Measurements from ENCODE around the gene TJP2. TPM values are rescaled to one million over a fixed set of nuclear protein-coding genes. Genes with fewer than 3 reads are reported as not detected.

Gene TJP2
- total RNA-seq, 1 experiment from 2014 or later, result 155 TPM

- H3K9me3 Mint-ChIP-seq, result peaks cover 22% of the 10 kb centered on the region
- TF ChIP-seq GRHL2 (CRISPR knock-in tag; IDR thresholded peaks at IDR 0.05; ENCODE audit: insufficient replicate concordance, severe bottlenecking) (no peak), JAZF1 (CRISPR knock-in tag; IDR thresholded peaks at IDR 0.05) (no peak), ZNF281 (CRISPR knock-in tag; IDR thresholded peaks at IDR 0.05) (no peak), ZNF423 (CRISPR knock-in tag; IDR thresholded peaks at IDR 0.05) (no peak), CTCF (IDR thresholded peaks at IDR 0.05) (no peak)
- H3K4me3 Mint-ChIP-seq, result no peak overlapping the region
- DNase-seq (ENCODE audit: low spot score) (no peak), ATAC-seq (no peak)
- H3K27ac Mint-ChIP-seq, result no peak overlapping the region
- H3K27me3 Mint-ChIP-seq (ENCODE audit: low read depth), result no peaks in the 10 kb centered on the region
- POLR2A ChIA-PET, result no interaction called here
- CTCF ChIA-PET, result interaction anchor here (0.6 kb wide), 1 partner anchor 121 kb away, joined by 3 read pairs; no protein-coding TSS in a partner anchor
- peaks cover 12% of the 10 kb centered on the region for H3K36me3 Mint-ChIP-seq
- H3K4me1 Mint-ChIP-seq, result peaks cover 8% of the 10 kb centered on the region
These were observed 118.0 kb downstream of the TJP2 start for GRCh38 chr9:69292078-69292477.

- no peak for ATAC-seq
- Mint-ChIP-seq H3K27me3 (ENCODE audit: low read depth) (no peaks in the 10 kb centered on the region), H3K4me3 (no peak overlapping the region), H3K27ac (no peak overlapping the region), H3K9me3 (peaks cover 22% of the 10 kb centered on the region), H3K4me1 (peaks cover 5% of the 10 kb centered on the region), H3K36me3 (peaks cover 12% of the 10 kb centered on the region)
- no peak for DNase-seq (ENCODE audit: low spot score)
- TF ChIP-seq NFATC4 (CRISPR knock-in tag; IDR thresholded peaks at IDR 0.05) (no peak), MAX (CRISPR knock-in tag; IDR thresholded peaks at IDR 0.05) (no peak), FOXP1 (CRISPR knock-in tag; IDR thresholded peaks at IDR 0.05; ENCODE audit: borderline replicate concordance) (no peak), JUN (CRISPR knock-in tag; IDR thresholded peaks at IDR 0.05) (no peak), FOXK1 (CRISPR knock-in tag; IDR thresholded peaks at IDR 0.05) (no peak), ZNF396 (CRISPR knock-in tag; IDR thresholded peaks at IDR 0.05; ENCODE audit: borderline replicate concordance) (no peak), ETV6 (CRISPR knock-in tag; IDR thresholded peaks at IDR 0.05) (no peak), TEAD1 (CRISPR knock-in tag; IDR thresholded peaks at IDR 0.05) (no peak), ELF4 (CRISPR knock-in tag; IDR thresholded peaks at IDR 0.05; ENCODE audit: low read depth) (no peak), SMAD3 (CRISPR knock-in tag; IDR thresholded peaks at IDR 0.05; ENCODE audit: borderline replicate concordance) (no peak), HMGA2 (CRISPR knock-in tag; IDR thresholded peaks at IDR 0.05) (no peak), PRDM15 (CRISPR knock-in tag; IDR thresholded peaks at IDR 0.05) (no peak), ATF1 (CRISPR knock-in tag; IDR thresholded peaks at IDR 0.05) (no peak), FOXJ3 (CRISPR knock-in tag; IDR thresholded peaks at IDR 0.05; ENCODE audit: borderline replicate concordance) (no peak), GTF2I (CRISPR knock-in tag; conservative IDR thresholded peaks at IDR 0.05) (no peak), GRHL2 (CRISPR knock-in tag; IDR thresholded peaks at IDR 0.05; ENCODE audit: insufficient replicate concordance, severe bottlenecking) (no peak)
- ChIA-PET CTCF (no interaction called here), POLR2A (no interaction called here)
These were observed 119.1 kb downstream of the TJP2 start for GRCh38 chr9:69293156-69293555.
